Endothelial cell of umbilical vein (primary cell): Measurements from ENCODE around the gene USP12. TPM values are rescaled to one million over a fixed set of nuclear protein-coding genes. Genes with fewer than 3 reads are reported as not detected.

Experiments used
- Bru-seq: library from RNA; stranded (reverse); fragments of 400-500 nt; gene quantifications from one replicate; lab custom pipeline; 2021; lab: Mats Ljungman, UMichigan
- BruChase-seq, 2 experiments: library from RNA; stranded (reverse); fragments of 400-500 nt; gene quantifications; one replicate each; lab custom pipeline; 2021; lab: Mats Ljungman, UMichigan
- BruUV-seq: library from RNA; stranded (reverse); fragments of 400-500 nt; replicated peaks from 2 replicates; lab custom pipeline; 2021; lab: Mats Ljungman, UMichigan
- CTCF ChIA-PET: fragments of 300-600, 350-600 bp; sonication (Branson Sonifier 250); formaldehyde crosslinking; loops from one replicate; lab custom pipeline; 2021; ENCODE audit warnings: antibody characterized with exemption, inconsistent platforms; lab: Charles Lee
- POLR2A ChIA-PET: fragments of 300-600, 350-600 bp; sonication (Branson Sonifier 250); formaldehyde crosslinking; loops from one replicate; lab custom pipeline; 2021; ENCODE audit warnings: antibody characterized with exemption, inconsistent platforms; lab: Charles Lee
- DNase-seq: peaks from one replicate; pipeline ENCODE4 v3.0.0-alpha.2; 2011; ENCODE audit warnings: low read depth, low spot score
- FAIRE-seq: peaks from 2 replicates; lab custom pipeline; 2011; peaks lifted over from hg19 to GRCh38; lab: Jason Lieb, UNC
- H2AFZ ChIP-seq: 2 replicates; pipeline ENCODE4 v1.6.0; 2012; ENCODE audit warnings: low read depth, low read length, control low read depth, inconsistent platforms
- H3K27ac ChIP-seq: 2 replicates; pipeline ENCODE4 v1.5.1; 2011; ENCODE audit warnings: low read depth, mild to moderate bottlenecking, control low read depth, low read length, moderate library complexity; ENCODE audit not compliant: insufficient read depth
- H3K27me3 ChIP-seq, 2 experiments: 2 replicates each; pipeline versions ENCODE4 v1.6.0 to v1.6.1; 2011; ENCODE audit warnings: low read length in 2 of 2, mixed read lengths in 1 of 2; ENCODE audit not compliant: control insufficient read depth in 2 of 2, insufficient read depth in 2 of 2
- H3K36me3 ChIP-seq, 2 experiments: 2 replicates in 1 of 2; 3 replicates in 1 of 2; pipeline ENCODE4 v1.5.1; 2011; ENCODE audit warnings: low read length in 2 of 2, mild to moderate bottlenecking in 1 of 2, moderate library complexity in 1 of 2; ENCODE audit not compliant: control insufficient read depth in 2 of 2, insufficient read depth in 2 of 2; ENCODE audit errors: extremely low read depth in 1 of 2
- H3K4me1 ChIP-seq: 3 replicates; pipeline ENCODE4 v1.5.1; 2011; ENCODE audit warnings: mild to moderate bottlenecking, low read length; ENCODE audit not compliant: control insufficient read depth, insufficient read depth; ENCODE audit errors: extremely low read depth
- H3K4me2 ChIP-seq: 2 replicates; pipeline ENCODE4 v1.6.1; 2011; ENCODE audit warnings: low read length, control low read depth, mixed read lengths; ENCODE audit not compliant: insufficient read depth
- H3K4me3 ChIP-seq, 3 experiments: fragments of 200-600 bp in 1 of 3; sonication (generic), shearing (Covaris generic) in 1 of 3; replicated peaks in 1 of 3; 2 replicates each; pipeline ENCODE4 v1.5.1; 2011 to 2016; ENCODE audit warnings: control low read depth in 3 of 3, low read length in 3 of 3, mild to moderate bottlenecking in 2 of 3, inconsistent platforms in 1 of 3, low read depth in 1 of 3, moderate library complexity in 1 of 3; ENCODE audit not compliant: insufficient read depth in 1 of 3
- H3K79me2 ChIP-seq: 2 replicates; pipeline ENCODE4 v1.6.0; 2012; ENCODE audit warnings: low read length, inconsistent platforms; ENCODE audit not compliant: control insufficient read depth, insufficient read depth
- H3K9ac ChIP-seq: replicated peaks from 2 replicates; pipeline ENCODE3; 2011; ENCODE audit warnings: low read length, control low read depth; ENCODE audit not compliant: insufficient read depth; ENCODE audit errors: extremely low read depth
- H3K9me1 ChIP-seq: replicated peaks from 3 replicates; pipeline ENCODE4 v1.6.0; 2011; ENCODE audit warnings: mild to moderate bottlenecking, low read length; ENCODE audit not compliant: control insufficient read depth, insufficient read depth; ENCODE audit errors: extremely low read depth
- H3K9me3 ChIP-seq: replicated peaks from 2 replicates; pipeline ENCODE4 v1.5.1; 2012; ENCODE audit warnings: low read length, inconsistent platforms; ENCODE audit not compliant: control insufficient read depth, insufficient read depth
- H4K20me1 ChIP-seq: replicated peaks from 2 replicates; pipeline ENCODE3; 2011; ENCODE audit warnings: mild to moderate bottlenecking, low read length; ENCODE audit not compliant: control insufficient read depth, insufficient read depth; ENCODE audit errors: extremely low read depth
- EZH2 ChIP-seq: IDR thresholded peaks from 2 replicates; pipeline ENCODE4 v1.6.1; 2012; ENCODE audit warnings: borderline replicate concordance, low read depth, mild to moderate bottlenecking, moderate library complexity, low read length, inconsistent platforms; ENCODE audit not compliant: severe bottlenecking
- GATA2 ChIP-seq: IDR thresholded peaks from 2 replicates; pipeline ENCODE4 v1.7.0; 2011; ENCODE audit warnings: low read depth, mild to moderate bottlenecking, moderate library complexity, mixed read lengths, low read length; ENCODE audit not compliant: insufficient read length, insufficient read depth
- MYC ChIP-seq: IDR thresholded peaks from one replicate; pipeline ENCODE4 v1.6.1; 2011; ENCODE audit warnings: mild to moderate bottlenecking, low read depth, low read length
- POLR2A ChIP-seq: IDR thresholded peaks from 2 replicates; pipeline ENCODE4 v1.6.1; 2012; ENCODE audit warnings: low read depth, mild to moderate bottlenecking, control low read depth, low read length
- POLR2AphosphoS5 ChIP-seq: IDR thresholded peaks from 2 replicates; pipeline ENCODE4 v1.6.1; 2012; ENCODE audit warnings: low read depth, mild to moderate bottlenecking, control low read depth, low read length, moderate library complexity; ENCODE audit not compliant: insufficient read depth
- dilution Hi-C: fragments of 300-500 bp; cut with MboI; formaldehyde crosslinking; loops from one replicate; pipeline ENCODE4 v1.15.0; 2019; ENCODE audit warnings: low sequenced_read_pairs; ENCODE audit not compliant: extremely low pct_ligation_motif_present
- intact Hi-C: fragments of 100-400 bp; cut with micrococcal nuclease; formaldehyde crosslinking; loops from one replicate; pipeline ENCODE4 v1.10.0; 2022
- long read RNA-seq: library from polyadenylated mRNA; stranded (forward); transcript quantifications from one replicate; pipeline ENCODE4 v2.0.0, GENCODE V29; 2021
- polyA minus RNA-seq, 3 experiments: library from RNA; depleted of rRNA, polyadenylated mRNA; stranded (reverse); fragments of >200 nt; gene quantifications; 1 replicate in 1 of 3; 2 replicates in 2 of 3; pipeline ENCODE4 v1.2.3, GENCODE V29; 2011
- polyA plus RNA-seq, 4 experiments: library from polyadenylated mRNA; depleted of rRNA in 3 of 4; stranded (reverse) in 3 of 4; unstranded in 1 of 4; fragments of >200 nt; gene quantifications; 2 replicates each; pipeline versions ENCODE4 v1.2.1 to v1.2.3, GENCODE V29; 2011 to 2012; ENCODE audit warnings: missing spikeins in 1 of 4
- total RNA-seq: library from RNA; stranded (reverse); gene quantifications from 2 replicates; pipeline ENCODE4 v1.2.3, GENCODE V29; 2021
- TF ChIP-seq, protein P1 (sequence below), 2 donors: IDR thresholded peaks; 1 replicate in 1 of 2; 2 replicates in 1 of 2; pipeline ENCODE4 v1.5.1; 2011; ENCODE audit warnings: low read length in 2 of 2, mild to moderate bottlenecking in 2 of 2, moderate library complexity in 2 of 2, control low read depth in 1 of 2, inconsistent platforms in 1 of 2, low read depth in 1 of 2; ENCODE audit not compliant: insufficient read depth in 1 of 2; ENCODE audit errors: extremely low read depth in 1 of 2
- TF ChIP-seq, protein P2 (sequence below): IDR thresholded peaks from 2 replicates; pipeline ENCODE4 v1.6.1; 2011; ENCODE audit not compliant: insufficient read depth, insufficient read length

Gene USP12, protein sequence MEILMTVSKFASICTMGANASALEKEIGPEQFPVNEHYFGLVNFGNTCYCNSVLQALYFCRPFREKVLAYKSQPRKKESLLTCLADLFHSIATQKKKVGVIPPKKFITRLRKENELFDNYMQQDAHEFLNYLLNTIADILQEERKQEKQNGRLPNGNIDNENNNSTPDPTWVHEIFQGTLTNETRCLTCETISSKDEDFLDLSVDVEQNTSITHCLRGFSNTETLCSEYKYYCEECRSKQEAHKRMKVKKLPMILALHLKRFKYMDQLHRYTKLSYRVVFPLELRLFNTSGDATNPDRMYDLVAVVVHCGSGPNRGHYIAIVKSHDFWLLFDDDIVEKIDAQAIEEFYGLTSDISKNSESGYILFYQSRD
- total RNA-seq: 31.5 and 33.4 TPM in 2 replicates
- polyA plus RNA-seq: 3.4 and 6.2 TPM in 2 replicates
- 9.1 and 9.2 TPM in 2 replicates for polyA plus RNA-seq (2011; cell fraction: cytosol; rRNA removed)
- 10.0 and 13.8 TPM in 2 replicates for polyA plus RNA-seq (2011; cell fraction: nucleus; rRNA removed)
- 20.2 and 37.7 TPM in 2 replicates for polyA plus RNA-seq (2012)
- polyA minus RNA-seq: 11.1 and 12.3 TPM in 2 replicates
- 7.7 TPM for polyA minus RNA-seq (2011; cell fraction: cytosol; rRNA and poly(A)+ RNA removed)
- 20.1 and 23.9 TPM in 2 replicates for polyA minus RNA-seq (2011; cell fraction: nucleus; rRNA and poly(A)+ RNA removed)
- Bru-seq, nascent RNA: percentile 92 among the genes with signal in this experiment
- percentile 84 among the genes with signal in this experiment for BruChase-seq, experiment 1, labeled RNA remaining after a 6-hour chase
- BruChase-seq, experiment 2, labeled RNA remaining after a 2-hour chase: percentile 88 among the genes with signal in this experiment
- long read RNA-seq, full-length matches to known transcripts: 29 of 42 reads
- long read RNA-seq, partial matches to known transcripts: 5 of 42 reads
- long read RNA-seq, other reads (novel, unspliced or antisense): 8 of 42 reads

DNA sequence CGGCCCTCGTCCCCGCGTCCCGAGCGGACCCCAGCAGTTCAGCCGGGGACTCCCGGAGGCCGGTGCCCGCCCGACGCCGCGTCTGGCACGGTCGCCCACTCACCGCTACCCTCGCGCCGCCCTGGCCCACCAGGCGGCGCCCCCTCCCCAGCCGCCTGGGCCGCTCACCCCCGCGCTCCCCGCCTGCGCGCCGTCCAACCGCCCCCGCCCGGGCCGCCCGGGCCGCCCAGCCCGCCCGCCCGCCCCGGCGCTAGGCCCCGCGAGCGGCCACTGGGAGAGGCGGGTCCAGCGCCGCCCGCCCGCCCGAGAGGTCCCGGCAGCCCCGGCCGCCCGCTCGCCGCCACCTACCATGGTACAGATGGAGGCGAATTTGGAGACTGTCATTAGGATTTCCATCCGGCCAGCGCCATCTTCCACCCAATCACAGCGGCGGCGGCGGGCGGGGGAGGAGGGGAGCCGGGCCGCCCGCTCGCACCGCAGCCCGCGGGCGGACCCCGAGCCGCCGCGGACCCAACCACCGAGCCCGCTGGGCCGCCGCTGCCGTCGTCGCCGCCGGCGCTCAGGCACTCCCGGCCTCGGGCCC, at the start of gene USP12:
USP12 (minus strand) TSS at position 568 of the 583 bp plus-strand sequence; CDS start at position 396, 172 bp downstream.
- Histone ChIP-seq H3K9me1 (no peaks in the 10 kb centered on the region), H3K79me2 (peaks cover 47% of the 10 kb centered on the region), H3K4me1 (peaks cover 38% of the 10 kb centered on the region), H3K27me3 (no peaks in the 10 kb centered on the region), H3K36me3 (no peaks in the 10 kb centered on the region), H3K4me3 (peak within 1 kb of the TSS; percentile 74 to 98 (median 95)), H4K20me1 (peaks cover 23% of the 10 kb centered on the region), H2AFZ (peak within 1 kb of the TSS; percentile 73), H3K4me2 (peak within 1 kb of the TSS; percentile 100), H3K27ac (peak within 1 kb of the TSS; percentile 90), H3K9me3 (no peaks in the 10 kb centered on the region), H3K9ac (peak within 1 kb of the TSS; percentile 94)
- intact Hi-C loops: loop anchor here (1.0 kb wide), 1 partner anchor 80 kb away; the partner anchor contains the start of gene RPL21
- POLR2A ChIA-PET: interaction anchor here (1.1 kb wide), 1 partner anchor 24 kb away, joined by 4 read pairs; no protein-coding TSS in a partner anchor
- CTCF ChIA-PET: interaction anchor here (0.9 to 2.2 kb wide), 4 partner anchors 10 to 99 kb away, joined by 3 to 9 read pairs (median 4); partner anchors contain the start of gene RASL11A
- DNase-seq (peak; percentile 39), FAIRE-seq (no peak)
- no TSS peak for BruUV-seq
- dilution Hi-C loops: no loop called here
- TF ChIP-seq, protein P1, sequence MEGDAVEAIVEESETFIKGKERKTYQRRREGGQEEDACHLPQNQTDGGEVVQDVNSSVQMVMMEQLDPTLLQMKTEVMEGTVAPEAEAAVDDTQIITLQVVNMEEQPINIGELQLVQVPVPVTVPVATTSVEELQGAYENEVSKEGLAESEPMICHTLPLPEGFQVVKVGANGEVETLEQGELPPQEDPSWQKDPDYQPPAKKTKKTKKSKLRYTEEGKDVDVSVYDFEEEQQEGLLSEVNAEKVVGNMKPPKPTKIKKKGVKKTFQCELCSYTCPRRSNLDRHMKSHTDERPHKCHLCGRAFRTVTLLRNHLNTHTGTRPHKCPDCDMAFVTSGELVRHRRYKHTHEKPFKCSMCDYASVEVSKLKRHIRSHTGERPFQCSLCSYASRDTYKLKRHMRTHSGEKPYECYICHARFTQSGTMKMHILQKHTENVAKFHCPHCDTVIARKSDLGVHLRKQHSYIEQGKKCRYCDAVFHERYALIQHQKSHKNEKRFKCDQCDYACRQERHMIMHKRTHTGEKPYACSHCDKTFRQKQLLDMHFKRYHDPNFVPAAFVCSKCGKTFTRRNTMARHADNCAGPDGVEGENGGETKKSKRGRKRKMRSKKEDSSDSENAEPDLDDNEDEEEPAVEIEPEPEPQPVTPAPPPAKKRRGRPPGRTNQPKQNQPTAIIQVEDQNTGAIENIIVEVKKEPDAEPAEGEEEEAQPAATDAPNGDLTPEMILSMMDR (IDR thresholded peaks at IDR 0.05; ENCODE audit: extremely low read depth in 1 of 2, insufficient read depth in 1 of 2, low read depth in 1 of 2, low read length in 2 of 2): peak in 1 of 2 donors; percentile 49
- TF ChIP-seq GATA2 (no peak), POLR2AphosphoS5 (no peak), EZH2 (no peak), MYC (no peak), POLR2A (no peak)
- TF ChIP-seq, protein P2, sequence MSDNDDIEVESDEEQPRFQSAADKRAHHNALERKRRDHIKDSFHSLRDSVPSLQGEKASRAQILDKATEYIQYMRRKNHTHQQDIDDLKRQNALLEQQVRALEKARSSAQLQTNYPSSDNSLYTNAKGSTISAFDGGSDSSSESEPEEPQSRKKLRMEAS: no peak
